Transverse colon (tissue), 4 donors: ENCODE results near the gene ARL4C. TPM values are rescaled to one million over a fixed set of nuclear protein-coding genes. Genes with fewer than 3 reads are reported as not detected.

Experiments
- DNase-seq: peaks from one replicate; pipeline ENCODE4 v3.0.0-alpha.2; 2019
- H3K27ac ChIP-seq, 4 donors: fragments of 200-600 bp; sonication (generic); 2 replicates each; pipeline ENCODE4 v1.5.1; 2016 to 2018; ENCODE audit warnings: inconsistent platforms in 4 of 4
- H3K27me3 ChIP-seq: fragments of 200-600 bp; sonication (generic); 2 replicates; pipeline ENCODE4 v1.5.1; 2017; ENCODE audit warnings: inconsistent platforms
- H3K36me3 ChIP-seq, 4 donors: fragments of 200-600 bp; sonication (generic); 2 replicates each; pipeline ENCODE4 v1.5.1; 2017 to 2019; ENCODE audit warnings: inconsistent platforms in 4 of 4
- H3K4me1 ChIP-seq, 4 donors: fragments of 200-600 bp; sonication (generic); 2 replicates each; pipeline ENCODE4 v1.5.1; 2017 to 2020; ENCODE audit warnings: inconsistent platforms in 4 of 4
- H3K4me3 ChIP-seq, 4 donors: fragments of 200-600 bp; sonication (generic); 1 replicate in 1 of 4; 2 replicates in 3 of 4; pipeline versions ENCODE4 v1.5.1 to v1.6.1; 2017 to 2019; ENCODE audit warnings: inconsistent platforms in 4 of 4
- H3K9me3 ChIP-seq, 2 donors: fragments of 200-600 bp; sonication (generic); 2 replicates each; pipeline ENCODE4 v1.5.1; 2017 to 2019; ENCODE audit warnings: inconsistent platforms in 2 of 2
- CTCF ChIP-seq, 5 experiments: fragments of 200-600 bp in 3 of 5; fragments of 450-650 bp in 2 of 5; sonication (generic) in 3 of 5; IDR thresholded peaks; 1 replicate in 2 of 5; 2 replicates in 3 of 5; pipeline ENCODE4 v1.5.1; 2016 to 2017; ENCODE audit warnings: antibody characterized with exemption in 5 of 5, inconsistent platforms in 3 of 5, mild to moderate bottlenecking in 2 of 5, moderate library complexity in 1 of 5
- EP300 ChIP-seq: sonication (generic); formaldehyde crosslinking; IDR thresholded peaks from one replicate; pipeline ENCODE4 v1.6.1; 2017; ENCODE audit warnings: antibody characterized with exemption, low read depth
- POLR2A ChIP-seq: fragments of 450-650 bp; IDR thresholded peaks from one replicate; pipeline ENCODE4 v1.6.1; 2016; ENCODE audit warnings: antibody characterized with exemption, mild to moderate bottlenecking, moderate library complexity
- POLR2AphosphoS5 ChIP-seq, 3 donors: sonication (generic); formaldehyde crosslinking; IDR thresholded peaks; one replicate each; pipeline ENCODE4 v1.6.1; 2016; ENCODE audit warnings: antibody characterized with exemption in 3 of 3
- WGBS, 2 donors: methylation state at CpG; one replicate each; pipeline ENCODE4 v1.1.5; 2018; ENCODE audit warnings: low coverage in 1 of 2; 5-methylcytosine and 5-hydroxymethylcytosine counted together
- in situ Hi-C, 4 donors: fragments of 200-750 bp; cut with MboI; loops; one replicate each; pipeline versions ENCODE4 v1.15.0 to v1.15.1; 2017; ENCODE audit warnings: low sequenced_read_pairs in 3 of 4, low pct_ligation_motif_present in 1 of 4, low pct_unique_long_range_greater_than_20kb in 1 of 4
- intact Hi-C: fragments of 100-400 bp; cut with DNase I; formaldehyde crosslinking; loops from one replicate; pipeline ENCODE4 v1.15.1; 2023; ENCODE audit warnings: low total_unique reads
- total RNA-seq, 4 donors: library from RNA; depleted of rRNA; stranded (reverse); fragments of >200 nt; gene quantifications; one replicate each; pipeline ENCODE4 v1.1.0, GENCODE V29; 2016

ARL4C gene
- total RNA-seq, 4 donors from 2014 or later, result 3.8 to 11.9 (median 5.3) TPM

- H3K36me3 ChIP-seq, result no peaks in the 10 kb centered on the region
- intact Hi-C loops, result no loop called here
- TF ChIP-seq EP300, result no peak
- no peak for TF ChIP-seq CTCF (IDR thresholded peaks at IDR 0.05)
- TF ChIP-seq POLR2A, result no peak
- no peak for TF ChIP-seq POLR2AphosphoS5 (IDR thresholded peaks at IDR 0.05)
- no peaks in the 10 kb centered on the region for H3K9me3 ChIP-seq
- in situ Hi-C loops, result loop anchor here in 2 of 4 donors (25.0 kb wide), 4 partner anchors 546 to 1204 kb away; no protein-coding TSS in a partner anchor
- no peak for DNase-seq
- no peaks in the 10 kb centered on the region for H3K4me1 ChIP-seq
- WGBS, 2 donors, result 90 to 100% methylated on average over 3 to 9 of the region's 9 CpGs
- H3K27ac ChIP-seq, result no peak overlapping the region
- H3K27me3 ChIP-seq, result peaks cover 12% of the 10 kb centered on the region
- no peak overlapping the region for H3K4me3 ChIP-seq
These were observed 36.7 kb upstream of the ARL4C start for GRCh38 chr2:234533626-234534025.

DNA sequence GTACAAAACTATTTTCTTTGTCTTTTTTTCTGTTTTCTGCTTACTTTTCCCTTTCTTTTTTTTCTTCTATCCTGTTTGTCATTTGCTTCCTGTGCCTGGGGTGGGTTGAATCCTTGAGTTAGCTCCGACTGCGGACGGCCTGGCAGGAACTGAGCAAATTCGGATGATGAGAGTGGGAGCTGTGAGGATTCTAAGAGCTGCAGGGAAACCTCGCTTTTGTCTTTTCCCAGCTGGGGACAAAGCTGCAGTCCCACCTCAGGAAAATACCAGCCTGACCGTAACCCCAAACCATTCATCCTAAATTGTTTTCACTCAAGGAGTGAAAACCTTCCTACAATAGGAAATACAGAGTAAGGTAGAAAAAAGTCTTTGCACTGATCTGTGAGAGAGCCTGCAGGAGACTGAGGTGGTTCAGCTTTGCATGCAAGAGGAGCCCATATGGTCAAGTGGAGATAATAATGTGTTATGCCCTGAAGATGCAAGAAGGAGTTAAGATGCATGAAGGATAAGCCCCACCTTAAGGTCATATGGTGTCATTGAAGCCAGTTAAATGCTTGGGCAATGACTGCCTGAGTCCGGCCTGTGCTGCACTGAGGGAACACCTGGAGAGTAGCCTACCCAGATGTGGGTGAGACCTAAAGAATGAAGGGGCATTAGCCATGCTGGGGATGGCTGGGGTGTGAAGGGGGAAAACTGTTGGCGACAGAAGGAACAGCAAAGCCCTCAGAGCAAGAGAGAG is 31.7 kb upstream of the ARL4C start:
- intact Hi-C loops (no loop called here), in situ Hi-C loops (loop anchor here in 2 of 4 donors (25.0 kb wide), 4 partner anchors 541 to 1209 kb away; no protein-coding TSS in a partner anchor)
- no peak overlapping the region for H3K4me3 ChIP-seq
- no peaks in the 10 kb centered on the region for H3K36me3 ChIP-seq
- peaks cover 0 to 5% of the 10 kb centered on the region in 2 donors for H3K9me3 ChIP-seq
- TF ChIP-seq CTCF (IDR thresholded peaks at IDR 0.05) (no peak), POLR2AphosphoS5 (IDR thresholded peaks at IDR 0.05) (no peak), EP300 (no peak), POLR2A (no peak)
- no peaks in the 10 kb centered on the region for H3K4me1 ChIP-seq
- no peak for DNase-seq
- peaks cover 4% of the 10 kb centered on the region for H3K27me3 ChIP-seq
- H3K27ac ChIP-seq, result no peak overlapping the region
- 75 to 84% methylated on average over 4 to 8 of the region's 8 CpGs for WGBS, 2 donors

DNA sequence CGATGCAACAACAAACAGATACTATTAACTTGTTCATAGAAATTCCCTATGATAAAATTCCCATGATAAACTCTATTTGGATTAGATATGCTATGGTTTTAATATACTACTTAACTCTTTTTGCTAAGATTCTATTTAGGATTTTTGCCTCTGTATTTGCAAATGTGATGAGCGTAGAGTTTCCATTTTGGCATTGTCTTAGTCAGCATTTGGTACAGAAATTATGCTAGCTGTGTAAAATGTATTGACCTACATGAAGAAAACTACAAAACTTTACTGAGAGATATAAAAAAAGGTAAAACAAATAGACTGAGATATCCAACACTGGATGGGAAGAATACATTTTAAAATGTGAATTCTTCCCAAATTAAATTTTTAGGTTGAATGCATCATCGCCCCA is 29.8 kb upstream of the ARL4C start:
- H3K9me3 ChIP-seq, result peaks cover 0 to 5% of the 10 kb centered on the region in 2 donors
- H3K27ac ChIP-seq, result no peak overlapping the region
- intact Hi-C loops (no loop called here), in situ Hi-C loops (loop anchor here in 2 of 4 donors (25.0 kb wide), 4 partner anchors 539 to 1211 kb away; no protein-coding TSS in a partner anchor)
- TF ChIP-seq CTCF (IDR thresholded peaks at IDR 0.05) (no peak), EP300 (no peak)
- no peak for DNase-seq
- H3K4me3 ChIP-seq, result no peak overlapping the region
- no peaks in the 10 kb centered on the region for H3K36me3 ChIP-seq
- 84 to 89% methylated on average over 3 of the region's 3 CpGs for WGBS, 2 donors
- peaks cover 4% of the 10 kb centered on the region for H3K27me3 ChIP-seq
- H3K4me1 ChIP-seq, result no peaks in the 10 kb centered on the region

DNA sequence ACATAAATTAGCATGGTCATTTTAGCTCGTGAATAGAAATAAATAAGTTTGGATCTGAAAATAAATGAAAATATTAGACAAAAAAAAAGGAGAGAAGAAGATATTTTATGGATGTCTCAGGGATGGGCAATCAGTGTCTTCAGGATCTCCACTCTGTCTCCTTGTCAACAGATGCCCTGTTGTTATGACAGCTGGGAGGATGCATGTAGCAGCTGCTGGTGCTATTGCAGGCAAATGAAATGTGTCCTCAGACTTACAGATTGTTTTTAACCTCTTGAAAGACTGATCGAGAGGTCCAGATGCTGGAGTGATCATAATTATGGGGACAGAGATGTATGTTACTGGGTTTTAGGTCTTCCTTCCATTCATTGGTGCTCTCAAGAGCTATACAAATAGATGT is 24.7 kb upstream of the ARL4C start:
- Histone ChIP-seq H3K27me3 (no peaks in the 10 kb centered on the region), H3K4me1 (no peaks in the 10 kb centered on the region), H3K27ac (no peak overlapping the region), H3K4me3 (no peak overlapping the region), H3K36me3 (no peaks in the 10 kb centered on the region), H3K9me3 (peaks cover 0 to 5% of the 10 kb centered on the region in 2 donors)
- no peak for TF ChIP-seq POLR2AphosphoS5 (IDR thresholded peaks at IDR 0.05)
- TF ChIP-seq EP300, result no peak
- no peak for TF ChIP-seq POLR2A
- no peak for TF ChIP-seq CTCF (IDR thresholded peaks at IDR 0.05)
- intact Hi-C loops (no loop called here), in situ Hi-C loops (loop anchor here in 1 of 4 donors (25.0 kb wide), 1 partner anchor 534 kb away; no protein-coding TSS in a partner anchor)
- no peak for DNase-seq
- 77 to 95% methylated on average over 2 of the region's 2 CpGs for WGBS, 2 donors
